Epithelial cell of proximal tubule (primary cell): ENCODE data around the gene RNF208. TPM values are rescaled to one million over a fixed set of nuclear protein-coding genes. Genes with fewer than 3 reads are reported as not detected.

ENCODE experiments used
- DNase-seq: peaks from one replicate; pipeline ENCODE4 v3.0.0-alpha.2; 2011; ENCODE audit warnings: low read depth
- H3K4me3 ChIP-seq: 2 replicates; pipeline ENCODE4 v1.5.1; 2011; ENCODE audit warnings: low read depth, mild to moderate bottlenecking, low read length
- CTCF ChIP-seq: conservative IDR thresholded peaks from 2 replicates; pipeline ENCODE4 v1.5.1; 2012; ENCODE audit warnings: low read depth, mild to moderate bottlenecking, low read length
- total RNA-seq: library from RNA; depleted of rRNA; stranded (reverse); fragments of >200 nt; gene quantifications from 2 replicates; pipeline ENCODE4 v1.2.3, GENCODE V29; 2015

The RNF208 gene
- total RNA-seq, 1 donor from 2014 or later, result 1.5 TPM

DNA sequence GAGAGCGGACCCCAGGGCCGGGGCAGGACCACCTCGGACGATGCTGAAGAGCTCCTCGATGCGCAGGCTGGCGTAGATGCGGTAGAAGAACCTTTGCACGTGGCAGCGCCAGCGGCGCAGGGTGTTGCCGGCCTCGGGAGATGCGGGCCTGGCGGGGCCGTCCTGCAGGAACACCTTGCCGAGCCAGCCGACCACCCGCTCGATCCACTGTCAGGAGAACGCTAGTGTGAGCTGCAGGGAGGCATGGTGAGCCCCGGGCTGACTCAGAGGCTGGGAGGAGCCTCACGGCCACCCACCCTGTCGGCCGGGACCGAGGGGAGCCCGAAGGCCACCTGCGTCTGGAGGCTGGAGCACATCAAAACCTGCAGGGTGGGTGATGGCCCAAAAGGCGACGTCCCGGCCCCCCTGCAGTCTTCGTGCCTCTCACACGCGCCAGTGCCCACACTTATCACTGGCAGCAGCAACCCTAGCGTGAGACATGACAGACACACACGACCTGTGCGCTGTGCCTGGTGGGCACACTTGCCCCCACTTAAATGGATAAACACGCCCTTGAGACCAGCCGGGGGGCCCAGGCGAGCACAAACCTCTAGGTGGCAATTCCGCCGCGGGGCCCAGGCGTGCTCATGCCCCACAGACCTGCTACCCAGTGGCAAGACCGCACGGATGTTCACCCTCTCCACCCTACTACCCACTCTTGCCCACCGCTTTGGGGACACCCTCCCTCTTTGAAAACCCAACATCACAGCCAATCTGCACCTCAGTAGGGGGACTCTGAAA, 37.0 kb downstream of the RNF208 start:
- H3K4me3 ChIP-seq, result no peak overlapping the region
- no peak for DNase-seq
- no peak for TF ChIP-seq CTCF

GRCh38 chr9:137183980-137184595, 38.0 kb downstream of the RNF208 start:
- no peak for TF ChIP-seq CTCF
- DNase-seq, result no peak
- no peak overlapping the region for H3K4me3 ChIP-seq

- no peak overlapping the region for H3K4me3 ChIP-seq
- no peak for DNase-seq
- no peak for TF ChIP-seq CTCF
Observed at GRCh38 chr9:137182836-137183235, 39.2 kb downstream of the RNF208 start.

DNA sequence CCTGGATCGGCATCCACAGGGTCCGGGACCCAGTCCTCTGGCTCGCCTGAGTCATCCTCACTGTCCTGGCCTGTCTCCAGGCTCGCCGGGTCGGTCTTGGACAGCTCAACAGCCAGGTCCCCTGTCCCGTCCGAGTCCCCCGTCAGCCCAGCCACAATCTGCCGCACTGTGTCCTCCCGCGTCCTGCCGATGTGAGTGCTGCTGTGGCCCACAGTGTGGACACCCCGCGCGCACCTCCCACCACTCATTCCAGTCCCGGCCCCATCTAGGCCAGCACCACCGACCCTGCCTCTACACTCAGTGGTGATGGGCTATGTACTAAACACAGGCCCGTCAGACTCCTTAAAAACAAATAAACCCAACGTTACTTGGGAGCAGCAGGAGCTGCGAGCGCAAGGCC, 40.4 kb downstream of the RNF208 start:
- DNase-seq, result no peak
- TF ChIP-seq CTCF, result no peak
- no peak overlapping the region for H3K4me3 ChIP-seq

DNA sequence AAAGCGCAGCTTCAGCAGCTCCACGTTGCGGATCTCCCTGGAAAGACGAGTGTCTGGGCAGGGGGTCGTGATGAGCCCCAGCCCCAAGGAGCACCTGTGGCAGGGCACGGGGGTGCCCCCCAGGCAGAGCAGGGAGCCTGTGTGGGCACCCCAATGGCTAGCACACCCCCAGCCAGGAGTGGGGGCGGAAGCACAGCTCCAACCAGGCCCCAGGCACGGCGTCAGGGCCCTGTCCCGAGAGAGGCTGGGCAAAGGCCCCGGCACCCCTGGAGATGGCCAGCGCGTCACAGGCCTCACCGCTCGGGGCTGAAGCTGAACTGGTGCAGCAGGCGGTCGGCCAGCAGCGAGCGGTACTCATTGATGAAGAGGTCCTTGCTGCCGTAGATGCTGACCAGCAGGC, 41.5 kb downstream of the RNF208 start:
- TF ChIP-seq CTCF, result no peak
- DNase-seq, result no peak
- no peak overlapping the region for H3K4me3 ChIP-seq

DNA sequence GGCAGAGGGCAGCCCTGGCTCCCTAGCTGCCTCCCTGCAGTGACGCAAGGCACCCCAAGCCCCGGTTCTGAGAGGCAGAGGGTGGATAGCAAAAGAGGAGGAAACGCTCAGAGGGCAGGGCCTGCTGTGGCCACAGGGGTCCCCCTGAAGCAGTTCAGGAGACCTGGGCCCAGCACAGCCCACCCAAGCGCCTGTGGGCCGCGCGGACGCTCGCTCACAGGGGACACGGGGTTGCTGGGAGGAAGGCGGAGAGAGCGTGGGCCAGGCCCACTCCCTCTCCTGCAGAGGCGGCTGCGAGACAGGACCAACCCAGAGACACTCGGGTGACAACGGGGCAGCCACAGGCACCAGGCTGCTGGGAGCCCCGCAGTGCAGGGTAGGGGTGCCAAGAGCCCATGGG, 42.3 kb downstream of the RNF208 start:
- DNase-seq, result no peak
- TF ChIP-seq CTCF, result no peak
- H3K4me3 ChIP-seq, result no peak overlapping the region
